ENCODE data around the gene PPP2R5C. TPM values are rescaled to one million over a fixed set of nuclear protein-coding genes. Genes with fewer than 3 reads are reported as not detected.

PPP2R5C gene
- polyA plus RNA-seq, 1 donor from 2014 or later: 106 TPM

DNA sequence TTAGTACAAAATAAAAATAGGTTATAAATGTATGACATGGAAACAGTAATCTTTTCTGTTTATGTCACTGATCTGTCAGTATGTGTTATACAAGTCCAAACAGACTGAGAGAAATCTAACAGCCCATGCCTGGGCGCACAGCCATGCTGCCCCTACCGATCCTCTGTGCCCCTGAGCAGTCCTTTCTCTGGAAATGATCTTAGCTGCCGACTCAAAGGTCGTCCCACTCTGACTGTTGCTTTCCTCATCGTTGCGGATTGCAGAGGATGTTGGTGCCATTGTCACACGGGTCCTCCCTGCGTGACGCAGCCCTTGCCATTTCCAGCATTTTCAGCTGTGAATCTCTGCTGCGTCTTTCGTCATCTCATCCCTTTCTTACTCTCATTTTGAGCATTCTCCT lies 119.9 kb downstream of the PPP2R5C start:
- Mint-ChIP-seq H3K9me3 (no peaks in the 10 kb centered on the region), H3K4me1 (peaks cover 12 to 31% (median 27%) of the 10 kb centered on the region in 3 donors), H3K36me3 (peaks cover 10% of the 10 kb centered on the region), H3K4me3 (no peak overlapping the region), H3K27me3 (no peaks in the 10 kb centered on the region), H3K27ac (peak overlapping the region in 2 of 3 donors; percentile 20 to 78)

DNA sequence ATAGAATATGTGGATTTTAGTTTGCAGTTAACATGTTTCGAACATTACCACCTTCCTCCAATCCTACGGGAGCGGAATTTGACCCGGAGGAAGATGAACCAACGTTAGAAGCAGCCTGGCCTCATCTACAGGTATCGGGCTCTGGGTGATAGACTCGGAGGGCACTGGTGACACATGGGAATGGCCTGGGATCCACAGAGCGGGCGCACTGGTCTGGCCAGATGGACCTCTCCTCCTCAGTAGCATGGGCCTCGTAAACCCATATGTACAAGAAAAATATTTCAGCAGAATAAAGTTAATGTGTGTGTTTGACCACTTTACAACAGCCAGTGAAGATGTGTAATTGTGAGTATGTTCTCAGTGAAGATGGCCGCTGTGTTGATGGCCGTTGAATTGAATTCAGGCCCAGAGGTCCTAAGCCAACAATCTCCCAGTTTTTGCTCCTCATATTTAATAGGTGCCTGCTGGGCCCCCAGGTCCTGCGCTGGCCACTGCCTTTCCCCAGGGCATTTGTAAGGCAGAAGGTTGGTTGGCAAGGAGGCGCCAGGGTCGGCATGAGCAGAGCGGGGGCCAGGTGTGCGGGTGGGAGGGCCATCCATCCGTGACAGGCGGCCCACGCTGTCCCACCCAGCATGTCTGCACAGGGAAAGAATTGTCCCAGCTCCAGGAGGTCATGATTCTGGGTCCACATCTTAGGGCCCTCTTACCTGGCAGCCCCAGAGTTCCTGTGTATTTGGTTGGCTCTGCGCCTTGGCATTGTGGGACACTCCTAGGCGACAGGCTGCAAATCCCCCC lies 120.8 kb downstream of the PPP2R5C start:
- peaks cover 10% of the 10 kb centered on the region for H3K36me3 Mint-ChIP-seq
- H3K27me3 Mint-ChIP-seq: no peaks in the 10 kb centered on the region
- H3K9me3 Mint-ChIP-seq: no peaks in the 10 kb centered on the region
- no peak overlapping the region for H3K4me3 Mint-ChIP-seq
- peaks cover 9 to 25% (median 24%) of the 10 kb centered on the region in 3 donors for H3K4me1 Mint-ChIP-seq
- H3K27ac Mint-ChIP-seq: peak overlapping the region in 2 of 3 donors; percentile 78 to 80

DNA sequence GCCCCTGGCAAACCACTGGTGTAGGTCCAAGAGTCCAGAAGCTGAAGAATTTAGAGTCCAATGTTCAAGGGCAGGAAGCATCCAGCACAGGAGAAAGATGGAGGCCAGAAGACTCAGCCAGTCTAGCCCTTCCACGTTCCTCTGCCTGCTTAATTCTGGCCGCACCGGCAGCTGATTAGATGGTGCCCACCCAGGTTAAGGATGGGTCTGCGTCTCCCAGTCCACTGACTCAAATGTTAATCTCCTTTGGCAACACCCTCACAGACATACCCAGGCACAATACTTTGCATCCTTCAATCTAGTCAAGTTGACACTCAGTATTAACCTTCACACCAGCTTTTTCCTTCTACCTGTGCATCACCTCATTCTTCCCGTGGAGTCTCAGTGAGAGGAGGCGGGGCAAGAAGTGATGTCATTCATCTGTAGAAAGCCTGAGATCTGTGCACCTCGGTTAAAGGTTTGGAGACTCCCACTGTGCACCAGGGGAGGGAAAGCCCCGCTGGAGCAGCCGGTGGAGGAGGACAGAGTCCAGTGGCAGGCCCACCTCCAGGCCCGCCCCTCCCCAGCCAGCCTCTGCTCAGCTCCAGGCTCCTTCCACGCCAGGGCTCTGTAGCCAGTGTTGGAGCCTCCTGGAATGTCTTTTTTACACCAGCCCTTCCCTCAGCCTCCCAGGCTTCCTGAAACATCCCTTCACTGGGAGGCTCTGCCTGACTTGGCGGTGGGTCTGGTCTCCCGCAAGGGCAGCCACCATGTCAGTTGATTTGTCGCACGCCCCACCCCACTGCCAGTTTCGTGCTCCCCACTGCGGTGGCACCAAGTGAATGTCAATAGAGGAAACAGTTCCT lies 122.8 kb downstream of the PPP2R5C start:
- Mint-ChIP-seq H3K4me1 (peaks cover 4 to 10% (median 9%) of the 10 kb centered on the region in 3 donors), H3K27me3 (no peaks in the 10 kb centered on the region), H3K27ac (no peak overlapping the region), H3K4me3 (no peak overlapping the region), H3K9me3 (no peaks in the 10 kb centered on the region), H3K36me3 (peaks cover 8% of the 10 kb centered on the region)

DNA sequence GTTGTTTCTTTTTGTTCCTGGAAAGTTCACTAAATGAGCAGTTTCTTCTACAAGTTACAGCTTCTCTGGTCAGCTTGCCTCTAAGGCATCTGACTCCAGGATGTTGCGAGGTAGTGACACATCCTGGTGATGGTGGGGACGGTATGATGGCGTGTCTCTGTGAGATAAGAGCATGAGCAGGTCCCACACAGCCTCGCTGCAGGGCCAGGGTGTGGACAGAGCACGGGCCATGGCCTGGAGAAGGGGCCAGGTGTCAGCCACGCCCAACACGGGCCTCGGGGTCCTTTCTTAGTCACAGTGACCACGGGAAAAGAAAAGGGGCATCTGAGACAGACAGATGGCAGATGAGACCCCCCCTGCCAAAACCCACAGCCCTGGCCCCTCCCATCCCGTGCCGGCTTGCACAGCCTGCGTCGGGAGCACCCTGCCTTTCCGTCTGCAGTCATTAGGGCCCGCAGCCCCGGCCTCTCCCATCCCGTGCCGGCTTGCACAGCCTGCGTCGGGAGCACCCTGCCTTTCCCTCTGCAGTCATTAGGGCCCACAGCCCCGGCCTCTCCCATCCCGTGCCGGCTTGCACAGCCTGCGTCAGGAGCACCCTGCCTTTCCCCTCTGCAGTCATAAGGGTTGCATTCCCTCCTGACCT lies 123.5 kb downstream of the PPP2R5C start:
- H3K4me3 Mint-ChIP-seq: no peak overlapping the region
- no peaks in the 10 kb centered on the region for H3K9me3 Mint-ChIP-seq
- H3K27ac Mint-ChIP-seq: peak overlapping the region in 1 of 3 donors; percentile 35
- H3K36me3 Mint-ChIP-seq: peaks cover 8% of the 10 kb centered on the region
- peaks cover 2 to 7% (median 5%) of the 10 kb centered on the region in 3 donors for H3K4me1 Mint-ChIP-seq
- H3K27me3 Mint-ChIP-seq: no peaks in the 10 kb centered on the region

DNA sequence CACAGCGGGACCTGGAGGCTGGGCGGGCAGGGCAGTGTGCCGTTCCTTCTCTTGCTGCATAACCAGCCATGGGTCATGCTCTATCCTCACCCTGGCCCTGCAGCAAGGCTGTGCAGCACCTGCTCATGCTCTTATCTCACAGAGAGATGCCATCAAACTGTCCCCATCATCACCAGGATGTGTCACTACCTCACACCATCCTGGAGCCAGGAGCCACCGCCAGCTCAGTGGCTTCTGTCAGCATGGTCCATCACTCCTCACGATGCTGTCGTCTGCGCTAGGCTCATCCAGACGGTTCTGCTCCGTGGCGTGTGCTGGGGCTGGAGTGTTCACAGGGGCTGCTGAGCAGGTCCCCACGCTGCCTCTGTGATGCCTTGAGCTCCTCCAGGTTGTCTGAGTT lies 125.7 kb downstream of the PPP2R5C start:
- no peaks in the 10 kb centered on the region for H3K27me3 Mint-ChIP-seq
- peaks cover 8% of the 10 kb centered on the region for H3K36me3 Mint-ChIP-seq

DNA sequence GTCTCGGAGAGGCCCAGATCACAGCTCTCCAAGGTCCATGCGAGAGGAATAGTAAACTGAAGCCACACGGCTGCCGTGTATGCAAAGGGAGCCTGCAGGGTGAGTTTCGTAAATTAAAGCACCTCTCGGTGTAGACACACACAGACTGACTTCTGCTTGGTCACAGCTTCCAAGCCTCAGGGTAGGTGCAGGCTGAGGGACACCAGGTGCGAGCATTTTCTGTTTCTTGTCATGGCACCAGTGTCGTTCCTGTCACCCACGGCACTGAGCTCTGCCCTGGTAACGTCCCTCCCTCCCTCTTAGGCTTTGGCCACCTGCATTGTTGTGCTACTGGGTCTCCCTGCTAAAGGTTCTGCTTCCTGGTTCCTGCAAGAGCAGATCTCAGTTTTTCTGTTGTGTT lies 126.7 kb downstream of the PPP2R5C start:
- peaks cover 8% of the 10 kb centered on the region for H3K36me3 Mint-ChIP-seq
- H3K4me1 Mint-ChIP-seq: peaks cover 0 to 5% (median 0%) of the 10 kb centered on the region in 3 donors
- no peak overlapping the region for H3K4me3 Mint-ChIP-seq
- H3K9me3 Mint-ChIP-seq: no peaks in the 10 kb centered on the region
- H3K27me3 Mint-ChIP-seq: no peaks in the 10 kb centered on the region
- H3K27ac Mint-ChIP-seq: no peak overlapping the region

More for the DNA sequence above, 125.7 kb downstream of the PPP2R5C start:
- no peak overlapping the region for H3K27ac Mint-ChIP-seq
- peaks cover 0 to 5% (median under 1%) of the 10 kb centered on the region in 3 donors for H3K4me1 Mint-ChIP-seq
- no peaks in the 10 kb centered on the region for H3K9me3 Mint-ChIP-seq
- no peak overlapping the region for H3K4me3 Mint-ChIP-seq

DNA sequence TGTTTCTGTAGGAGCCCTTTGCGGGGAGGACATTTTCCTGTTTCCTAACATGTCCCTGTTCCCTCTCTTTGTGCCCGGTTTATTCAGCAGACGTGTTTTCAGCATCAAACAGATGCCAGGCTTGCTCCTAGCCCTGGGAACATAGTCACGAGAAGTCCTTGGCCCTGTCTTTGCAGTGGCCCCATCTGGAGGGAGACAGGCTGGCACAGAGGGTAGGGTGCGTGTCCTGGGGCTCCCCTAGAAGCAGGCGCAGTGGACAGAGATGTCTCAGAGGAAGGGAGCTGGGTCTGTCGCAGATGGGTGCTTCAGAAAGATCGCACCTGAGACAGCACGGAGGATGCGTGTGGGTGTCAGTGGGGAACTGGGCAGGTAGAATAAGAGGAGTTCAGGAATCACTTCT lies 127.9 kb downstream of the PPP2R5C start:
- Mint-ChIP-seq H3K4me3 (no peak overlapping the region), H3K4me1 (peaks cover 0 to 5% (median 0%) of the 10 kb centered on the region in 3 donors), H3K9me3 (no peaks in the 10 kb centered on the region), H3K27ac (no peak overlapping the region), H3K36me3 (peaks cover 3% of the 10 kb centered on the region), H3K27me3 (no peaks in the 10 kb centered on the region)

DNA sequence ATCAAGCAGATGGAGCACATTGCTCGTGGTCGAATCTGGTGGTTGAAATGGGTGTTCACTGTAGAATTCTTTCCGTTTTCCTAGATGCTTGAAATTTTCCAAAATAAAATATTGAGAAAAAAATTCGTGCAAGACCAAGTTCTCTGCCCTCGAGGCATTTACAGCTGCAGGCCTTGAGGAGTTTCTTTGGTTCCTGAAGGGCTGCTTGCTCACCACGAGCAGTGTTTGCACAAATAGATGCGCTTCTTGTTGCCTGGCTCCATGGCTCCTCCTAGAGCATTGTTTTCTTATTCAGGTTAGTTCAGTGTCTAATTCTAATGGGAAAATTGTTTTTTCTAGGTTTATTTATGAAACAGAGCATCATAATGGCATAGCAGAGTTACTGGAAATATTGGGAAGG lies 128.4 kb downstream of the PPP2R5C start:
- Mint-ChIP-seq H3K4me1 (peaks cover 0 to 5% (median 0%) of the 10 kb centered on the region in 3 donors), H3K36me3 (peaks cover 3% of the 10 kb centered on the region), H3K27ac (peak overlapping the region in 1 of 3 donors; percentile 28), H3K9me3 (no peaks in the 10 kb centered on the region), H3K27me3 (no peaks in the 10 kb centered on the region), H3K4me3 (no peak overlapping the region)

DNA sequence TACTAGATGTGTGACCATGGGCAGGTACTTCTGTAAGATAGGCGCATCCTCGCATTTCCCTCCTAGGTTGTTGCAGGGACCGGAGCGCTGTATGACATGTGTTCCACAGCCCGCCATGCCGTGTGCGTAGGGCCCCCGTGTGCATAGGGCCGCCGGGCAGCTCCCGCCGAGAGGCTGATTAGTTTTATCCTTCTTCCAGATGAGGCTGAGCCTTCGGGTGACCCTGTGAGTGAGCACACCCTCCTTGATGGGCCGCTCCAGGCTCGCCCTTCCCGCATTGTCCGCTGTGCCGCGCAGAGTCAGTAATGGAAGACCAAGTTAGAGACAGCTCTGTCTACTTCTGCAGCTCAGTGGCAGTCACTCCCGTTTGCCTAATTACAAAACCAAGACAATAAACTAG lies 130.0 kb downstream of the PPP2R5C start:
- Mint-ChIP-seq H3K4me1 (peaks cover 0 to 5% (median 0%) of the 10 kb centered on the region in 3 donors), H3K27ac (no peak overlapping the region)

DNA sequence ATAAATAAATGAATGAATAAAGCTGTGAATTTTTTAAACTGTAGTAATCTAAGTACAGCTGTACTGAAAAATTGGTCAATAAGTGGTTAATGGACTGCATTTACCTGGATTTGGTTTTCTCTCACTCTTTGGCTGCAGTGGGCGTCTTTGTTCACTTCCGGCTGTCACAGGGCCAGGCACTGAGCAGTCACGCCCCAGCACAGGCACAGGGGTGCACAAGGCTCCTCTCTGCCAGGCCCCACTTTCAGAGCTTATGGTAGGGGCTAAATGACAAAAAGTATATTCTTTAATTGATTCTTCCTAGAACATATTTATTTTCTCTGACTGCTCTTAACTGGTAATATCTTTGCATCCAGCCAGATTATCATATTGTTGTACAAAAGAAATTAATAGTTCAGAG lies 132.2 kb downstream of the PPP2R5C start:
- no peaks in the 10 kb centered on the region for H3K27me3 Mint-ChIP-seq
- no peak overlapping the region for H3K27ac Mint-ChIP-seq
- no peak overlapping the region for H3K4me3 Mint-ChIP-seq
- peaks cover 0 to 5% (median 0%) of the 10 kb centered on the region in 3 donors for H3K4me1 Mint-ChIP-seq
- no peaks in the 10 kb centered on the region for H3K9me3 Mint-ChIP-seq
- no peaks in the 10 kb centered on the region for H3K36me3 Mint-ChIP-seq

More for the DNA sequence above, 130.0 kb downstream of the PPP2R5C start:
- no peak overlapping the region for H3K4me3 Mint-ChIP-seq
- no peaks in the 10 kb centered on the region for H3K9me3 Mint-ChIP-seq
- peaks cover 2% of the 10 kb centered on the region for H3K36me3 Mint-ChIP-seq
- H3K27me3 Mint-ChIP-seq: no peaks in the 10 kb centered on the region

DNA sequence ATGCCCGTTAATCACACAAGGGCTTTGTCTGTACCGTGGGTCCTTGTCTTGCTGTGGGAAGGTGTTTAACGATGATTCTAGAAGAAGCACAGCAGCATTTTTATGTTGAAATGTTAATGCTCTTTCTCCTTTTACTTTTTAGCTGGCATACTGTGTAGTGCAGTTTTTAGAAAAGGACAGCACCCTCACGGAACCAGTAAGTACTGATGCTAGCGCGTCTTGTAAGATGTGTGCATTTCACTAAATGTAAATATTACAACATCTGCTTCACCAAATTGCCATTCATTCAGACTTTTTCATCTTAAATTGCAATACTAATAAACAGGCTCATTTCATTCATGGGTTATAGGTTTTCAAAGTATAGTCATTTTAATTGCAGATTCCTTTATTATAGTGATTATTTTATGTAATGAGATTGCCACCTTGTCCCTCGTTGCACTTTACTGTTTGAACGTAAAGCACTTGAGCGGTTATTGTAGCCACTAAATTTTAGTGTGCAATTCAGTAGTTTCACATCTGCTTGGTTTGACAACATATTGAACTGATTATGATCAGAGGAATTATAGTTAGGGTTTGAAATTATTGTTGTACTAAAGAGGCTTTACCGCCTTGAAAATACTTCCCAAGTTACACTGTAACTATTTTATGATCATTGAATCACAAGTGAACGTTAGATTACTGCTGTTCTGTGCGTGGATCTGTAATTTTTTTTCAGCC lies 133.0 kb downstream of the PPP2R5C start:
- Mint-ChIP-seq H3K4me1 (peaks cover 0 to 5% (median 3%) of the 10 kb centered on the region in 3 donors), H3K4me3 (no peak overlapping the region), H3K9me3 (no peaks in the 10 kb centered on the region), H3K27me3 (no peaks in the 10 kb centered on the region), H3K36me3 (no peaks in the 10 kb centered on the region), H3K27ac (no peak overlapping the region)

DNA sequence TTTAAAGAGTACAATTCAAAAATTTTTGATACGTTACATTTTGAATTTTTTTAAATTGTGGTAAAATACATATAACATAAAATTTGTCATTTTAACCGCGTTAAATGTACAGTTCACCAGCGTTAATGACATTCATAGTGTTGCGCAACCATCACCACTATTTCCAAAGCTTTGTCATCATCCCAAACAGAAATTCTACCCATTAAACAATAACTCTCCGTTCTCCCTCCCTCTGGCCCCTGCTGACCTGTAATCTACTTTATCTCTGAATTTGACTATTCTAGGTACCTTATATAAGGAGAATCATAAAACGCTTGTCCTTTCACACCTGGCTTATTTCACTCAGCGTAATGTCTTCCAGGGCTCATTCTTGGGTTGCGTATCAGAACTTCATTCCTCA lies 133.7 kb downstream of the PPP2R5C start:
- H3K27me3 Mint-ChIP-seq: no peaks in the 10 kb centered on the region
- no peak overlapping the region for H3K4me3 Mint-ChIP-seq
- H3K4me1 Mint-ChIP-seq: peaks cover 0 to 3% (median 0%) of the 10 kb centered on the region in 3 donors
- no peak overlapping the region for H3K27ac Mint-ChIP-seq
- H3K9me3 Mint-ChIP-seq: no peaks in the 10 kb centered on the region
- peaks cover 4% of the 10 kb centered on the region for H3K36me3 Mint-ChIP-seq

DNA sequence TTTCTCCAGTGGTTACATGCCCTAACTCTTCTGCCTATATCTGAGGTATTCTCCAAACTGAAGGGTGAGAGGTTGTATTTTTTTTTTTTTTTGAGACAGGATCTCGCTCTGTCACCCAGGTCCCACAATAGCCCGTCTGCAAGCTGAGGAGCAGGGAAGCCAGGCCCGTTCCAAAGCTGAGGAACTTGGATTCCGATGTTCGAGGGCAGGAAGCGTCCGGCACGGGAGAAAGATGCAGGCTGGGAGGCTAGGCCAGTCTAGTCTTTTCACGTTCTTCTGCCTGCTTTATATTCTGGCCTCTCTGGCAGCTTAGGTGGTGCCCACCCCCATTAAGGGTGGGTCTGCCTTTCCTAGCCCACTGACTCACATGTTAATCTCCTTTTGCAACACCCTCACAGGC lies 135.8 kb downstream of the PPP2R5C start:
- no peak overlapping the region for H3K4me3 Mint-ChIP-seq
- no peaks in the 10 kb centered on the region for H3K9me3 Mint-ChIP-seq
- no peaks in the 10 kb centered on the region for H3K27me3 Mint-ChIP-seq
- peaks cover 0 to 3% (median 0%) of the 10 kb centered on the region in 3 donors for H3K4me1 Mint-ChIP-seq
- peaks cover 5% of the 10 kb centered on the region for H3K36me3 Mint-ChIP-seq
- peak overlapping the region in 1 of 3 donors; percentile 16 for H3K27ac Mint-ChIP-seq

DNA sequence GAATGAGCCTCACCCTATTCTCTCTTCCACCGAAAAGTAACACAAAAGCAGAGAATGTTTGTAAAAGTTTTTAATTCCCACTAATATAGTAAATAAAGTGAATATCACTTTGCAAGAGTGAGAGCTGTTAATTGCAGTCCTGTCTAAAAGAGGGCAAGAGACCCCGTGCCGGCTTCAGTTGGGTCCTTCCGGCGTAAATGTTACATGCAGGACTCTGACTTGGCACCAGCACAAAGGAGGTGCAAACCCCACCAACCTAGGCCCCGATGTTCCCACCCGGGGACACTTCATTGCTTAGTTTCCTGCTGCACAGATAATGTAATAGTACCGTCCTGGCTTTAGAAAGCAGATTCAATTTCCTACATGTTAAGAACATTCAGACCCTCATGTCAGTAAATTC lies 136.9 kb downstream of the PPP2R5C start:
- H3K27ac Mint-ChIP-seq: peak overlapping the region in 1 of 3 donors; percentile 24
- H3K36me3 Mint-ChIP-seq: peaks cover 5% of the 10 kb centered on the region
- H3K27me3 Mint-ChIP-seq: no peaks in the 10 kb centered on the region
- no peak overlapping the region for H3K4me3 Mint-ChIP-seq
- no peaks in the 10 kb centered on the region for H3K9me3 Mint-ChIP-seq
- H3K4me1 Mint-ChIP-seq: peaks cover 0 to 3% (median 0%) of the 10 kb centered on the region in 3 donors

Measured in IgD-negative memory B cell (primary cell).